B cell (primary cell): ENCODE measurements around the gene OR51B4.

Experiments
- EZH2 ChIP-seq: IDR thresholded peaks from 2 replicates; pipeline ENCODE4 v1.6.1; 2012; ENCODE audit warnings: borderline replicate concordance, low read depth, mild to moderate bottlenecking, moderate library complexity, low read length; ENCODE audit not compliant: insufficient read depth, poor library complexity, severe bottlenecking
- TF ChIP-seq, protein P1 (sequence below): fragments of 200-600 bp; IDR thresholded peaks from one replicate; pipeline ENCODE4 v1.8.0; 2022; ENCODE audit warnings: antibody characterized with exemption, mild to moderate bottlenecking

DNA sequence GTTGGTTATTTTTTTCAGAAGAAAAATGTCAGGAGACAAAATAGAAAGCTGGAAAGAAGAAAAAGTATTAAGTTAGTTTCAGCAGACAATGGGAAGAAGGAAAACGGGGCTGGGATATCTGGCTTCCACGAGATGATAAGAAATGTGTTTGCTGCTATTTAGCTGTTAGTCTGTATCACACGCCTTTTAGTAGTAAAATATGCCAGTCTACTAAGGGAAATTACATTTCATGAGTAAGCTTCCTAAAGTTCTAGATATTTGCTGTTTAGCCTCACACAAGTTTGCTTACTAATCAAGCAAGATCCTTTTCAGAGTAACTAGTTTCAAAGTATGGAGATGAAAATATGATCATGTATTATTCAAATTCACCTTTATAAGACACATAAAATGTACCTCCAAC is 1.5 kb downstream of the OR51B4 start:
- TF ChIP-seq, protein P1, sequence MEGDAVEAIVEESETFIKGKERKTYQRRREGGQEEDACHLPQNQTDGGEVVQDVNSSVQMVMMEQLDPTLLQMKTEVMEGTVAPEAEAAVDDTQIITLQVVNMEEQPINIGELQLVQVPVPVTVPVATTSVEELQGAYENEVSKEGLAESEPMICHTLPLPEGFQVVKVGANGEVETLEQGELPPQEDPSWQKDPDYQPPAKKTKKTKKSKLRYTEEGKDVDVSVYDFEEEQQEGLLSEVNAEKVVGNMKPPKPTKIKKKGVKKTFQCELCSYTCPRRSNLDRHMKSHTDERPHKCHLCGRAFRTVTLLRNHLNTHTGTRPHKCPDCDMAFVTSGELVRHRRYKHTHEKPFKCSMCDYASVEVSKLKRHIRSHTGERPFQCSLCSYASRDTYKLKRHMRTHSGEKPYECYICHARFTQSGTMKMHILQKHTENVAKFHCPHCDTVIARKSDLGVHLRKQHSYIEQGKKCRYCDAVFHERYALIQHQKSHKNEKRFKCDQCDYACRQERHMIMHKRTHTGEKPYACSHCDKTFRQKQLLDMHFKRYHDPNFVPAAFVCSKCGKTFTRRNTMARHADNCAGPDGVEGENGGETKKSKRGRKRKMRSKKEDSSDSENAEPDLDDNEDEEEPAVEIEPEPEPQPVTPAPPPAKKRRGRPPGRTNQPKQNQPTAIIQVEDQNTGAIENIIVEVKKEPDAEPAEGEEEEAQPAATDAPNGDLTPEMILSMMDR = no peak
- TF ChIP-seq EZH2 = no peak
